SU-DHL-6 (cell line): ENCODE data around the gene DCAF15.

Experiments
- CTCF ChIP-seq: fragments of 200-600 bp; sonication (generic); IDR thresholded peaks from one replicate; pipeline ENCODE4 v1.5.1; 2017; ENCODE audit warnings: antibody characterized with exemption, mild to moderate bottlenecking, low read length, moderate library complexity; ENCODE audit not compliant: insufficient read depth, poor library complexity, severe bottlenecking
- EZH2phosphoT487 ChIP-seq: fragments of 200-600 bp; sonication (generic), shearing (Covaris generic); conservative IDR thresholded peaks from 2 replicates; pipeline ENCODE4 v1.6.1; 2018; ENCODE audit warnings: mild to moderate bottlenecking, antibody characterized with exemption, low read length, moderate library complexity, mixed read lengths

GRCh38 chr19:13954185-13954584, 1.9 kb downstream of the DCAF15 start:
- no peak for TF ChIP-seq CTCF
- TF ChIP-seq EZH2phosphoT487, result no peak
